GM19463 (cell line): ENCODE measurements around the gene HMCN2.

Source experiments
- ATAC-seq: cut with Tn5 transposase; IDR thresholded peaks from one replicate; pipeline ENCODE4 v1.9.1; 2021; ENCODE audit warnings: mild to moderate bottlenecking, moderate library complexity; ENCODE audit not compliant: unreplicated experiment

HMCN2 gene

GRCh38 chr9:130405657-130406257 is 140.2 kb downstream of the HMCN2 start:
- no peak for ATAC-seq

- ATAC-seq, result no peak
Measured at GRCh38 chr9:130406278-130406895, 140.8 kb downstream of the HMCN2 start.

- ATAC-seq, result no peak
Measured at GRCh38 chr9:130407916-130408663, 142.5 kb downstream of the HMCN2 start.

GRCh38 chr9:130408669-130409068 is 143.1 kb downstream of the HMCN2 start:
- ATAC-seq, result no peak

- ATAC-seq, result no peak
Measured at GRCh38 chr9:130409246-130409645, 143.7 kb downstream of the HMCN2 start.

- no peak for ATAC-seq
Measured at GRCh38 chr9:130410443-130410842, 144.9 kb downstream of the HMCN2 start.

- ATAC-seq, result no peak
Measured at GRCh38 chr9:130411566-130411915, 146.0 kb downstream of the HMCN2 start.

- ATAC-seq, result no peak
Measured at GRCh38 chr9:130414081-130414731, 148.6 kb downstream of the HMCN2 start.

GRCh38 chr9:130414910-130415746 is 149.6 kb downstream of the HMCN2 start:
- ATAC-seq, result no peak

- no peak for ATAC-seq
Measured at GRCh38 chr9:130417602-130418001, 152.0 kb downstream of the HMCN2 start.

GRCh38 chr9:130418776-130419175 is 153.2 kb downstream of the HMCN2 start:
- no peak for ATAC-seq

- ATAC-seq, result no peak
Measured at GRCh38 chr9:130419521-130420035, 154.0 kb downstream of the HMCN2 start.

- ATAC-seq, result no peak
Measured at GRCh38 chr9:130421154-130421801, 155.7 kb downstream of the HMCN2 start.

- ATAC-seq, result no peak
Measured at GRCh38 chr9:130421802-130422276, 156.3 kb downstream of the HMCN2 start.

GRCh38 chr9:130422546-130422945 is 157.0 kb downstream of the HMCN2 start:
- ATAC-seq, result no peak

- ATAC-seq, result no peak
Measured at GRCh38 chr9:130423272-130423671, 157.7 kb downstream of the HMCN2 start.

- ATAC-seq, result no peak
Measured at GRCh38 chr9:130424595-130425454, 159.3 kb downstream of the HMCN2 start.

GRCh38 chr9:130425741-130426466 is 160.3 kb downstream of the HMCN2 start:
- ATAC-seq, result no peak

- ATAC-seq, result no peak
Measured at GRCh38 chr9:130426467-130426773, 160.9 kb downstream of the HMCN2 start.
